DOHH2 (cell line): ENCODE results near the gene NDUFAF5.

Experiments
- CTCF ChIP-seq: fragments of 200-600 bp; sonication (generic); IDR thresholded peaks from one replicate; pipeline ENCODE4 v1.5.1; 2014; ENCODE audit warnings: antibody characterized with exemption, mild to moderate bottlenecking, low read depth, low read length; ENCODE audit not compliant: poor library complexity, severe bottlenecking
- EZH2phosphoT487 ChIP-seq: fragments of 200-600 bp; sonication (generic); IDR thresholded peaks from 2 replicates; pipeline ENCODE4 v1.6.1; 2017; ENCODE audit warnings: borderline replicate concordance, mild to moderate bottlenecking, antibody characterized with exemption, low read length, moderate library complexity, mixed read lengths

GRCh38 chr20:13765299-13765698, 19.5 kb upstream of the NDUFAF5 start:
- TF ChIP-seq CTCF = no peak
- no peak for TF ChIP-seq EZH2phosphoT487
